Heart left ventricle (tissue), 16 donors: ENCODE measurements around the gene DYTN. TPM values are rescaled to one million over a fixed set of nuclear protein-coding genes. Genes with fewer than 3 reads are reported as not detected.

Source experiments
- ATAC-seq, 4 donors: fragments of 200-7000 bp; cut with Tn5 transposase; one replicate each; pipeline ENCODE4 v1.9.1; 2020 to 2022; ENCODE audit warnings: moderate library complexity in 4 of 4, mild to moderate bottlenecking in 3 of 4, moderate number of reproducible peaks in 1 of 4
- DNase-seq, 5 donors: peaks; one replicate each; pipeline ENCODE4 v3.0.0-alpha.2; 2020
- H3K27ac ChIP-seq, 12 donors: fragments of 200-600 bp; sonication (generic) in 4 of 12; one replicate each; pipeline versions ENCODE4 v1.5.0 to v1.8.0; 2016 to 2022; ENCODE audit warnings: mild to moderate bottlenecking in 2 of 12
- H3K27me3 ChIP-seq, 9 donors: fragments of 200-600 bp; sonication (generic) in 2 of 9; one replicate each; pipeline versions ENCODE4 v1.5.1 to v1.8.0; 2016 to 2022; ENCODE audit warnings: mild to moderate bottlenecking in 3 of 9
- H3K36me3 ChIP-seq, 9 donors: fragments of 200-600 bp; sonication (generic) in 2 of 9; one replicate each; pipeline versions ENCODE4 v1.5.0 to v1.8.0; 2018 to 2022; ENCODE audit warnings: mild to moderate bottlenecking in 2 of 9
- H3K4me1 ChIP-seq, 12 donors: fragments of 200-600 bp; sonication (generic) in 4 of 12; one replicate each; pipeline versions ENCODE4 v1.5.0 to v1.8.0; 2016 to 2022; ENCODE audit warnings: mild to moderate bottlenecking in 3 of 12
- H3K4me3 ChIP-seq, 12 donors: fragments of 200-600 bp; sonication (generic) in 4 of 12; one replicate each; pipeline versions ENCODE4 v1.5.0 to v1.8.0; 2017 to 2022; ENCODE audit warnings: mild to moderate bottlenecking in 9 of 12, moderate library complexity in 4 of 12
- H3K9me3 ChIP-seq, 12 donors: fragments of 200-600 bp; sonication (generic) in 4 of 12; one replicate each; pipeline versions ENCODE4 v1.5.0 to v1.8.0; 2016 to 2022; ENCODE audit warnings: mild to moderate bottlenecking in 1 of 12
- POLR2A ChIP-seq, 2 donors: fragments of 450-650 bp; IDR thresholded peaks; one replicate each; pipeline ENCODE4 v1.6.1; 2017; ENCODE audit warnings: antibody characterized with exemption in 2 of 2, mild to moderate bottlenecking in 2 of 2, moderate library complexity in 2 of 2
- WGBS, 4 donors: extraction: QIAGEN DNeasy Blood & Tissue Kit in 2 of 4; methylation state at CpG; one replicate each; pipeline versions ENCODE4 v1.1.5 to v1.1.7; 2013 to 2018; 5-methylcytosine and 5-hydroxymethylcytosine counted together
- intact Hi-C, 10 donors: fragments of 100-400 bp; cut with DNase I; formaldehyde crosslinking; loops; one replicate each; pipeline versions ENCODE4 v1.11.1 to v1.14.2; 2022
- polyA plus RNA-seq, 2 donors: library from polyadenylated mRNA; stranded (reverse); fragments of 200-250 nt; gene quantifications; one replicate each; pipeline ENCODE4 v1.2.3, GENCODE V29; 2013
- total RNA-seq, 9 donors: library from RNA; depleted of rRNA in 2 of 9; stranded (reverse); fragments of >200 nt in 2 of 9; fragmentation: NEBNext Ultra II Directional in 3 of 9; extraction: Animal tissue kit (Norgen Biotek cat#: 25700) in 3 of 9; gene quantifications; one replicate each; pipeline versions ENCODE4 v1.1.0 to v1.2.4, GENCODE V29; 2016 to 2023
- TF ChIP-seq, protein P1 (sequence below), 12 donors: fragments of 200-600 bp; sonication (generic) in 4 of 12; IDR thresholded peaks; one replicate each; pipeline versions ENCODE4 v1.5.0 to v1.8.0; 2018 to 2022; ENCODE audit warnings: antibody characterized with exemption in 12 of 12, mild to moderate bottlenecking in 5 of 12
- donor health status: ischemic (EF 13 %, LVEDD 7.1; RV severe dilation, severe dysfunction).
- donor health status: healthy with polysubstance abuse.
- donor health status: DM: no; HTN: yes; CAD: no.
- donor health status: DM: no; HTN: no; CAD: no.
- donor health status: ischemic (EF 25% LVEDD 6.9; RV normal size, moderate dysfunction).
- donor health status: ischemic (EF 25% LVEDD 5.7; RV mildly dilated, moderate dysfunction).
- donor health status: healthy.
- donor health status: DM: yes; HTN: yes; CAD: no.
- donor health status: ischemic (EF 35%, LVEDD 5.7; RV mildly dilated, moderate dysfunction).
- donor health status: nonischemic (EF 11% LVEDD 7.7; RV severe dilation, severe dysfunction).
- donor health status: DM: yes; HTN: yes; CAD: no.
- donor health status: PGD.
- donor health status: ischemic (EF 29% LVEDD 5.4; RV normal size, mild dysfunction).
- donor health status: nonischemic (EF 23%, LVEDD 6.1; RV moderate dilation, normal function).

DYTN gene
- total and polyA plus RNA-seq, 11 donors: not detected

DNA sequence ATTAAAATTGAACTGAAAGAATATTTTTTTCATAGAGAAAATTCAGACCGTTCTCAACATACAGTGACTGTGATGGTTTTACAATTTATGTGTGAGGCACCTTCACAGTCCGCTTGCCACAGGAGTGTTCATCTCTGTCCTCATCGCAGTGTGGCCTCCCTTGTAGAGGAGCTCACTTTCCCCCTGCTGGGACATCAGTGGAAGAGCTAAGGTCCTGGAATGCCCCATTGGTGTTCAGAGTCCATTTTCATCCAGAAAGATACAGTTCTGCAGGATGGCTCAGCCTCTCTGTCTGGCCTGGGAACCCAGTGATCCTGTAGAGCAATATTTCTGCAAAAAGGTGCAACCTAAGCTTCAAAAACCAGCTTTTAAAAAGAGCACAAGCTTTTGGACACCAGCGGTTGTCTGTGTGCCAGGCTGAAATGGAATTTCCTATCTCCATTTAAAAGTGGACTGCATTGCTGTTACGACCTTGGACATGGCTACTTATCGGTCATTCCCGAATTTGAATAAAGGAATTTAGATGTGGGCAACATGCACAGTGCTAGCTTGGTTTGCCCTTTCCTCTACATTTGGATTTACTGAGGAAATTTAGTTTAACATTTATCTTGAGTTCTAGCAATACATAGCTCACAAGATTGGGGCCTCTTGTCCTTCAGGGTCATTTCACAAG lies 102.6 kb downstream of the DYTN start:
- DNase-seq (no peak), ATAC-seq (peak; percentile 62 to 66 (median 62))
- intact Hi-C loops: no loop called here
- 65 to 78% (median 69%) methylated on average over 7 of the region's 7 CpGs for WGBS, 4 donors
- no peaks in the 10 kb centered on the region for H3K27me3 ChIP-seq
- H3K4me3 ChIP-seq: no peak overlapping the region
- peaks cover 0 to 15% (median 0%) of the 10 kb centered on the region in 12 donors for H3K4me1 ChIP-seq
- TF ChIP-seq POLR2A (IDR thresholded peaks at IDR 0.05): no peak
- TF ChIP-seq, protein P1, sequence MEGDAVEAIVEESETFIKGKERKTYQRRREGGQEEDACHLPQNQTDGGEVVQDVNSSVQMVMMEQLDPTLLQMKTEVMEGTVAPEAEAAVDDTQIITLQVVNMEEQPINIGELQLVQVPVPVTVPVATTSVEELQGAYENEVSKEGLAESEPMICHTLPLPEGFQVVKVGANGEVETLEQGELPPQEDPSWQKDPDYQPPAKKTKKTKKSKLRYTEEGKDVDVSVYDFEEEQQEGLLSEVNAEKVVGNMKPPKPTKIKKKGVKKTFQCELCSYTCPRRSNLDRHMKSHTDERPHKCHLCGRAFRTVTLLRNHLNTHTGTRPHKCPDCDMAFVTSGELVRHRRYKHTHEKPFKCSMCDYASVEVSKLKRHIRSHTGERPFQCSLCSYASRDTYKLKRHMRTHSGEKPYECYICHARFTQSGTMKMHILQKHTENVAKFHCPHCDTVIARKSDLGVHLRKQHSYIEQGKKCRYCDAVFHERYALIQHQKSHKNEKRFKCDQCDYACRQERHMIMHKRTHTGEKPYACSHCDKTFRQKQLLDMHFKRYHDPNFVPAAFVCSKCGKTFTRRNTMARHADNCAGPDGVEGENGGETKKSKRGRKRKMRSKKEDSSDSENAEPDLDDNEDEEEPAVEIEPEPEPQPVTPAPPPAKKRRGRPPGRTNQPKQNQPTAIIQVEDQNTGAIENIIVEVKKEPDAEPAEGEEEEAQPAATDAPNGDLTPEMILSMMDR (IDR thresholded peaks at IDR 0.05): no peak
- H3K27ac ChIP-seq: peak overlapping the region in 7 of 12 donors; percentile 8 to 85 (median 33)
- H3K36me3 ChIP-seq: peaks cover 0 to 4% (median 0%) of the 10 kb centered on the region in 9 donors
- no peaks in the 10 kb centered on the region for H3K9me3 ChIP-seq

DNA sequence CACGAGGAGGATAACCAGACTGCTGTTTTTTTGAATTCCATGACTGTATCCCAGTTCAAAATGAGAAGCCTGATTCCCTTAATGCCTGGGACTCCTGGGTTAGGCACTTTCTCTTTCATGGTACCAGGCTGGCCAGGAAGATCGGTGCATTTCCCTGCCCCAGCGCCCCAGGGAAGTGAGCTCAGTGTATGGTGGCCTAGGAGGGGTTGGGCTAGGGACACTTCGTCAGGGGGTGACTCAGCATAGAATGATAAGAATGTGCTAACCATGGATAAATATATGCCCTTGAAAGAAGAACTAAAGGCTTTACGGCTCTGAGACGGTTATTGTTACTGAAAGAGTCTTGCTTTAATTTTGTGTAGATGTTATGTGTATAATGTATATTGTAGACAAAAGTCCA lies 103.4 kb downstream of the DYTN start:
- TF ChIP-seq, protein P1 (IDR thresholded peaks at IDR 0.05): no peak
- TF ChIP-seq POLR2A (IDR thresholded peaks at IDR 0.05): no peak
- ATAC-seq: peak in 3 of 4 donors; percentile 55 to 63 (median 57)

DNA sequence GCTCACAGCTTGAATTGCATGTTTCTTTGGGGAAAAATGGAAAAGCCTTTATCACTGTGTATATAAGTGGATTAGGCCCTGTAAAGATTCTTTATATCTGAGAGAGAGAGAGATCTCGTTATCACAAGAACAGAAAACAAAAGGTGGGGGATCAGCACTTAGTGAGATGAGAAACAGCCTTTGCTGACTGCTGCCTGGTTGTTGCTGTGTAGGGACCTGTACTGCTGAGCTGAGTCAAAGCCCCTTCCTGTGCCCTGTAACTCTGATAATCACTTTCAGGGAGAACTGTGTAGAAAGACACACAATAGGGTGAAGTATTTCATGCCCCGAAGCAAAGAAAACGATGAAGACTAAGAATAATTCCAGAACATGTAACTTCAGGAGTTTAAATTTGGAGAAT lies 106.5 kb downstream of the DYTN start:
- peaks cover 0 to 15% (median 0%) of the 10 kb centered on the region in 12 donors for H3K4me1 ChIP-seq
- WGBS, 4 donors: 34 to 57% (median 43%) methylated on average over 3 of the region's 3 CpGs
- no peak overlapping the region for H3K27ac ChIP-seq
- H3K9me3 ChIP-seq: no peaks in the 10 kb centered on the region
- intact Hi-C loops: no loop called here
- TF ChIP-seq, protein P1 (IDR thresholded peaks at IDR 0.05): no peak
- H3K27me3 ChIP-seq: no peaks in the 10 kb centered on the region
- H3K4me3 ChIP-seq: no peak overlapping the region
- DNase-seq: no peak
- ATAC-seq: no peak
- peaks cover 0 to 4% (median 0%) of the 10 kb centered on the region in 9 donors for H3K36me3 ChIP-seq

More for the DNA sequence above, 103.4 kb downstream of the DYTN start:
- H3K36me3 ChIP-seq: peaks cover 0 to 4% (median 0%) of the 10 kb centered on the region in 9 donors
- H3K4me1 ChIP-seq: peaks cover 0 to 15% (median 0%) of the 10 kb centered on the region in 12 donors
- DNase-seq: no peak
- no peaks in the 10 kb centered on the region for H3K9me3 ChIP-seq
- no peaks in the 10 kb centered on the region for H3K27me3 ChIP-seq
- no peak overlapping the region for H3K4me3 ChIP-seq
- 66 to 74% (median 69%) methylated on average over 6 of the region's 6 CpGs for WGBS, 4 donors
- intact Hi-C loops: no loop called here
- H3K27ac ChIP-seq: peak overlapping the region in 3 of 12 donors; percentile 8 to 85 (median 8)

DNA sequence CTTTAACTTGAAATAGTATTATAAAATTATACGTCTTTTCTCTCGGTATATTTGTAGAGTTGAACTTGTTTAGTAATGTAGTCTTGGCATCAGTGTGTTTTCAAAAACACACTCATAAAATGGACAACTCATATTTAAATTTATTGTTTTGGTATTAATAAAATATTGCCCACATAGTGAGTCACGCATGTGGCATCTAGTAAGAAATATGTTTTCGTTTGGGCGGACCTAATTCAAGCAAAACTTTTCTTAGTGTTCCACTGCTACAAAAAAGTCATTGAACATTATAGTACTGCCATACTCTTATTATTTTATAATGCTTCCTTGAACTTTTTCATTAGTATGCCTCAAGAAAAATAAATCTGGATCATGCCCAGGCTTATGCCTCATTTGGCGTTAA lies 107.0 kb downstream of the DYTN start:
- intact Hi-C loops: no loop called here
- H3K9me3 ChIP-seq: no peaks in the 10 kb centered on the region
- no peak overlapping the region for H3K4me3 ChIP-seq
- ATAC-seq (no peak), DNase-seq (no peak)
- H3K4me1 ChIP-seq: peaks cover 0 to 15% (median 0%) of the 10 kb centered on the region in 12 donors
- 92 to 96% (median 94%) methylated on average over 6 of the region's 6 CpGs for WGBS, 4 donors
- no peak overlapping the region for H3K27ac ChIP-seq
- peaks cover 0 to 6% (median 0%) of the 10 kb centered on the region in 9 donors for H3K36me3 ChIP-seq
- TF ChIP-seq, protein P1 (IDR thresholded peaks at IDR 0.05): no peak
- no peak for TF ChIP-seq POLR2A (IDR thresholded peaks at IDR 0.05)
- H3K27me3 ChIP-seq: no peaks in the 10 kb centered on the region
